Cardiac muscle cell (in vitro differentiated cells and primary cell): Measurements from ENCODE around the gene GALNT10. TPM values are rescaled to one million over a fixed set of nuclear protein-coding genes. Genes with fewer than 3 reads are reported as not detected.

Experiments
- DNase-seq, 2 donors: peaks; one replicate each; pipeline versions ENCODE4 v3.0.0 to v3.0.0-alpha.2; 2010 to 2017; ENCODE audit warnings: low read depth in 1 of 2, low spot score in 1 of 2
- H3K27ac ChIP-seq: fragments of 200-600 bp; sonication (generic); 2 replicates; pipeline ENCODE4 v1.5.1; 2016
- H3K27me3 ChIP-seq: fragments of 200-600 bp; sonication (generic); 2 replicates; pipeline ENCODE4 v1.6.0; 2016; ENCODE audit warnings: control low read depth
- H3K36me3 ChIP-seq: fragments of 200-600 bp; sonication (generic); 2 replicates; pipeline ENCODE4 v1.5.1; 2016; ENCODE audit warnings: control low read depth
- H3K4me1 ChIP-seq: fragments of 200-600 bp; sonication (generic); 2 replicates; pipeline ENCODE4 v1.8.1; 2017; ENCODE audit warnings: low read depth, mild to moderate bottlenecking, mixed run types
- H3K4me3 ChIP-seq: fragments of 200-600 bp; sonication (generic); 2 replicates; pipeline ENCODE4 v1.5.1; 2016; ENCODE audit warnings: mild to moderate bottlenecking
- H3K9me3 ChIP-seq: fragments of 200-600 bp; sonication (generic); 2 replicates; pipeline ENCODE4 v1.5.1; 2017; ENCODE audit warnings: low read depth, mild to moderate bottlenecking, control low read depth
- CTCF ChIP-seq: IDR thresholded peaks from 2 replicates; pipeline ENCODE4 v1.5.1; 2012; ENCODE audit warnings: low read depth, mild to moderate bottlenecking, low read length
- polyA plus RNA-seq: library from polyadenylated mRNA; unstranded; fragments of >200 nt; fragmentation: Nextera tagmentation; extraction: Ambion mirVana; gene quantifications from 2 replicates; pipeline ENCODE4 v1.2.1, GENCODE V29; 2016
- total RNA-seq: library from RNA; depleted of rRNA; stranded (reverse); fragments of >200 nt; gene quantifications from 2 replicates; pipeline ENCODE4 v1.2.3, GENCODE V29; 2016

The GALNT10 gene
- total RNA-seq = 7.4 and 8.2 TPM in 2 replicates
- 6.7 and 8.2 TPM in 2 replicates for polyA plus RNA-seq

- Histone ChIP-seq H3K36me3 (no peaks in the 10 kb centered on the region), H3K27me3 (peaks cover 49% of the 10 kb centered on the region), H3K4me1 (peaks cover 12% of the 10 kb centered on the region), H3K9me3 (no peaks in the 10 kb centered on the region), H3K27ac (peak within 1 kb of the TSS; percentile 87), H3K4me3 (peak within 1 kb of the TSS; percentile 61)
- DNase-seq = peak; percentile 84
- TF ChIP-seq CTCF = no peak
These were observed at the start of gene GALNT10 for GRCh38 chr5:154190595-154191304. Gene GALNT10, plus strand, starts transcription at chr5:154190733. Its CDS starts 134 bp downstream, at chr5:154190867.

- Histone ChIP-seq H3K4me1 (no peaks in the 10 kb centered on the region), H3K27ac (no peak overlapping the region), H3K4me3 (no peak overlapping the region), H3K9me3 (no peaks in the 10 kb centered on the region), H3K27me3 (no peaks in the 10 kb centered on the region), H3K36me3 (no peaks in the 10 kb centered on the region)
- no peak for TF ChIP-seq CTCF
- DNase-seq = no peak
These were observed 48.8 kb upstream of the GALNT10 start for GRCh38 chr5:154141745-154142221.

- no peaks in the 10 kb centered on the region for H3K27me3 ChIP-seq
- H3K4me1 ChIP-seq = no peaks in the 10 kb centered on the region
- no peak overlapping the region for H3K27ac ChIP-seq
- H3K9me3 ChIP-seq = no peaks in the 10 kb centered on the region
- H3K4me3 ChIP-seq = no peak overlapping the region
- no peaks in the 10 kb centered on the region for H3K36me3 ChIP-seq
- no peak for TF ChIP-seq CTCF
- DNase-seq = peak in 1 of 2 donors; percentile 10
These were observed 47.3 kb upstream of the GALNT10 start for GRCh38 chr5:154143211-154143641.

GRCh38 chr5:154145268-154145667 is 45.3 kb upstream of the GALNT10 start:
- no peaks in the 10 kb centered on the region for H3K9me3 ChIP-seq
- peaks cover 3% of the 10 kb centered on the region for H3K4me1 ChIP-seq
- no peak for TF ChIP-seq CTCF
- H3K4me3 ChIP-seq = no peak overlapping the region
- no peaks in the 10 kb centered on the region for H3K36me3 ChIP-seq
- H3K27me3 ChIP-seq = no peaks in the 10 kb centered on the region
- DNase-seq = no peak
- no peak overlapping the region for H3K27ac ChIP-seq

GRCh38 chr5:154146409-154146808 is 44.1 kb upstream of the GALNT10 start:
- no peak for TF ChIP-seq CTCF
- Histone ChIP-seq H3K27me3 (no peaks in the 10 kb centered on the region), H3K27ac (no peak overlapping the region), H3K4me1 (peaks cover 9% of the 10 kb centered on the region), H3K36me3 (no peaks in the 10 kb centered on the region), H3K9me3 (no peaks in the 10 kb centered on the region), H3K4me3 (no peak overlapping the region)
- DNase-seq = no peak
